ENCODE results near the gene KIF13A. TPM values are rescaled to one million over a fixed set of nuclear protein-coding genes. Genes with fewer than 3 reads are reported as not detected.
"Not testable (repeated sequence)": the region's sequence is repeated elsewhere in the genome, so short reads cannot be mapped to it uniquely, and the experiment has no call there.

KIF13A gene
- total RNA-seq, 2 donors from 2014 or later: 0.10 to 0.46 TPM

- Mint-ChIP-seq H3K27ac (no peak overlapping the region), H3K27me3 (ENCODE audit: low read depth) (peaks cover 10% of the 10 kb centered on the region), H3K36me3 (ENCODE audit: insufficient read depth in 2 of 2) (no peaks in the 10 kb centered on the region), H3K4me1 (ENCODE audit: low read depth) (no peaks in the 10 kb centered on the region), H3K4me3 (no peak overlapping the region), H3K9me3 (no peaks in the 10 kb centered on the region)
- no peak for ATAC-seq (replicated peaks in 1 of 2)
- DNase-seq: no peak
Measured at GRCh38 chr6:17754254-17754653, 233.2 kb downstream of the KIF13A start.

- H3K27me3 Mint-ChIP-seq (ENCODE audit: low read depth); H3K9me3 Mint-ChIP-seq; H3K4me3 Mint-ChIP-seq; H3K36me3 Mint-ChIP-seq (ENCODE audit: insufficient read depth in 2 of 2); H3K4me1 Mint-ChIP-seq (ENCODE audit: low read depth); H3K27ac Mint-ChIP-seq; DNase-seq; ATAC-seq (replicated peaks in 1 of 2): not testable (repeated sequence)
Measured at GRCh38 chr6:17745324-17745723, 242.1 kb downstream of the KIF13A start.

DNA sequence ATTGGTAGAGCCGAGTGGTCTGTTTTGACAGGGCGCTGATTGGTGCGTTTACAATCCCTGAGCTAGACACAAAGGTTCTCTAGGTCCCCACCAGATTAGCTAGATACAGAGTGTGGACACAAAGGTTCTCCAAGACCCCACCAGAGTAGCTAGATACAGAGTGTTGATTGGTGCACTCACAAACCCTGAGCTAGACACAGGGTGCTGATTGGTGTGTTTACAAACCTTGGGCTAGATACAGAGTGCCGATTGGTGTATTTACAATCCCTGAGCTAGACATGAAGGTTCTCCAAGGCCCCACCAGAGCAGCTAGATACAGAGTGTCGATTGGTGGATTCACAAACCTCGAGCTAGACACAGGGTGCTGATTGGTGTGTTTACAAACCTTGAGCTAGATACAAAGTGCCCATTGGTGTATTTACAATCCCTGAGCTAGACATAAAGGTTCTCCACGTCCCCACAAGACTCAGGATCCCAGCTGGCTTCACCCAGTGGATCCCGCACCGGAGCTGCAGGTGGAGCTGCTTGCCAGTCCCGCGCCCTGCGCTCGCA, 242.6 kb downstream of the KIF13A start:
- H3K36me3 Mint-ChIP-seq (ENCODE audit: insufficient read depth in 2 of 2); ATAC-seq (replicated peaks in 1 of 2); H3K27ac Mint-ChIP-seq; H3K4me3 Mint-ChIP-seq; H3K9me3 Mint-ChIP-seq; H3K4me1 Mint-ChIP-seq (ENCODE audit: low read depth); H3K27me3 Mint-ChIP-seq (ENCODE audit: low read depth); DNase-seq: not testable (repeated sequence)

DNA sequence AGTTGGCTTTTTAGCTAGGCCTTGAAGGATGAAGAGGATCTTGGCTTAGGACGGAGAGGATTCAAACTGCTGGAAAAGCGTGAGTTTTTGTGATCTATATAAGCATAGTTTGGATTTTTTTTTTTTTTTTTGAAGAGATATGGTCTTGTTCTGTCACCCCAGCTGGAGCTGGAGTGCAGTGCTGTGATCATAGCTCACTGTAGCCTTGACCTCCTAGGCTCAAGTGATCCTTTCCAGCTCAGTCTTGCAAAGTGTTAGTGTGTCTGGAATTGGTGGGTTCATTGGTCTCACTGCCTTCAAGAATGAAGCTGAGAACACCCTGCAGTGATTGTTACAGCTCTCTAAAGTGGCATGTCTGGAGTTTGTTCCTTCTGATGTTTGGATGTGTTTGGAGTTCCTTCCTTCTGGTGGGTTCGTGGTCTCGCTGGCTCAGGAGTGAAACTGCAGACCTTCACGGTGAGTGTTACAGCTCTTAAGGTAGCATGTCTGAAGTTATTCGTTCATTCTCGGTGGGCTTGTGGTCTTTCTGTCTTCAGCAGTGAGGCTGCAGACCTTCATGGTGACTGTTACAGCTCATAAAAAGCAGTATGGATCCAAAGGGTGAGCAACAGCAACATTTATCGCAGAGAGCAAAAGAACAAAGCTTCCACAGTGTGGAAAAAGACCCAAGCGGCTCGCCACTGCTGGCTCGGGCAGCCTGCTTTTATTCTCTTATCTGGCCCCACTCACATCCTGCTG, 243.2 kb downstream of the KIF13A start:
- Mint-ChIP-seq H3K4me1 (ENCODE audit: low read depth) (no peaks in the 10 kb centered on the region), H3K27me3 (ENCODE audit: low read depth) (no peaks in the 10 kb centered on the region), H3K9me3 (peaks cover 0 to 2% of the 10 kb centered on the region in 2 donors), H3K36me3 (ENCODE audit: insufficient read depth in 2 of 2) (peaks cover 0 to 2% of the 10 kb centered on the region in 2 donors), H3K4me3 (no peak overlapping the region), H3K27ac (no peak overlapping the region)
- no peak for DNase-seq
- ATAC-seq (replicated peaks in 1 of 2): no peak

GRCh38 chr6:17741507-17741906, 245.9 kb downstream of the KIF13A start:
- Mint-ChIP-seq H3K36me3 (ENCODE audit: insufficient read depth in 2 of 2) (peaks cover 2 to 10% of the 10 kb centered on the region in 2 donors), H3K27ac (no peak overlapping the region), H3K9me3 (peaks cover 5 to 13% of the 10 kb centered on the region in 2 donors), H3K4me3 (no peak overlapping the region), H3K27me3 (ENCODE audit: low read depth) (no peaks in the 10 kb centered on the region), H3K4me1 (ENCODE audit: low read depth) (no peaks in the 10 kb centered on the region)
- ATAC-seq (replicated peaks in 1 of 2) (no peak), DNase-seq (no peak)

- no peak overlapping the region for H3K27ac Mint-ChIP-seq
- H3K36me3 Mint-ChIP-seq (ENCODE audit: insufficient read depth in 2 of 2): peaks cover 2 to 10% of the 10 kb centered on the region in 2 donors
- H3K27me3 Mint-ChIP-seq (ENCODE audit: low read depth): no peaks in the 10 kb centered on the region
- no peak overlapping the region for H3K4me3 Mint-ChIP-seq
- no peaks in the 10 kb centered on the region for H3K4me1 Mint-ChIP-seq (ENCODE audit: low read depth)
- peaks cover 5 to 13% of the 10 kb centered on the region in 2 donors for H3K9me3 Mint-ChIP-seq
- no peak for ATAC-seq (replicated peaks in 1 of 2)
- no peak for DNase-seq
Measured at GRCh38 chr6:17740559-17741220, 246.7 kb downstream of the KIF13A start.

DNA sequence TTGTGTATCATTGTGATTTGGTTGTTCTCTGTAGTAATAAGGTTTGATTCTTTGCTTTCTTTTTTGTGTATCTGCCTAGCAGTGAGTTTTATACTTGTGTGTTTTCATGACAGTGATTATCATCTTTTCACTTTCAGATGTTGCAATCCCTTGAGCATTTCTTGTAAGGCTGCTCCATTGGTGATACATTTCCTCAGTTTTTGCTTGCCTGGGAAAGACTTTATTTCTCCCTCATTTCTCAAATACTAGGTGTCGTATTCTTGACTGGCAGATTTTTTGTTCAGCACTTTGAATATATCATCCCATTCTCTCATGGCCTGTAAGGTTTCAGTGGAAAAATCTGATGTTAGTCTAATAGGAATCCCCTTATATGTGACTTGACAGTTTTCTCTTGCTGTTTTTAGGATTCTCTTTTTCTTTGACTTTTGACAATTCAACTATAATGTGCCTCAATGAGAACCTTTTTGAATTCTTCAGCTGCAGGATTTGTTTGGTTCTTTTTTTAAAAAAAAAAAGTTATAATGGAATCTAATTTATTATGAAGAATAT, 249.7 kb downstream of the KIF13A start:
- DNase-seq (no peak), ATAC-seq (replicated peaks in 1 of 2) (no peak)
- peaks cover 2 to 10% of the 10 kb centered on the region in 2 donors for H3K36me3 Mint-ChIP-seq (ENCODE audit: insufficient read depth in 2 of 2)
- no peak overlapping the region for H3K4me3 Mint-ChIP-seq
- H3K4me1 Mint-ChIP-seq (ENCODE audit: low read depth): no peaks in the 10 kb centered on the region
- peaks cover 5 to 13% of the 10 kb centered on the region in 2 donors for H3K9me3 Mint-ChIP-seq
- no peak overlapping the region for H3K27ac Mint-ChIP-seq
- no peaks in the 10 kb centered on the region for H3K27me3 Mint-ChIP-seq (ENCODE audit: low read depth)

DNA sequence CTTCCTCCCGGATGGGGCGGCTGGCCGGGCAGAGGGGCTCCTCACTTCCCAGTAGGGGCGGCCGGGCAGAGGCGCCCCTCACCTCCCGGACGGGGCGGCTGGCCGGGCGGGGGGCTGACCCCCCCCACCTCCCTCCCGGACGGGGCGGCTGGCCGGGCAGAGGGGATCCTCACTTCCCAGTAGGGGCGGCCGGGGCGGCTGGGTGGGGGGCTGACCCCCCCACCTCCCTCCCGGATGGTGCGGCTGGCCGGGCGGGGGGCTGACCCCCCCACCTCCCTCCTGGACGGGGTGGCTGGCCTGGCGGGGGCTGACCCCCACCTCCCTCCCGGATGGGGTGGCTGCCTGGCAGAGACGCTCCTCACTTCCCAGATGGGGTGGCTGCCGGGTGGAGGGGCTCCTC, 252.1 kb downstream of the KIF13A start:
- H3K36me3 Mint-ChIP-seq (ENCODE audit: insufficient read depth in 2 of 2): peaks cover 2 to 10% of the 10 kb centered on the region in 2 donors
- not testable (repeated sequence) for H3K4me1 Mint-ChIP-seq (ENCODE audit: low read depth); H3K27ac Mint-ChIP-seq; H3K4me3 Mint-ChIP-seq; ATAC-seq (replicated peaks in 1 of 2); DNase-seq; H3K27me3 Mint-ChIP-seq (ENCODE audit: low read depth)
- peaks cover 5 to 13% of the 10 kb centered on the region in 2 donors for H3K9me3 Mint-ChIP-seq

DNA sequence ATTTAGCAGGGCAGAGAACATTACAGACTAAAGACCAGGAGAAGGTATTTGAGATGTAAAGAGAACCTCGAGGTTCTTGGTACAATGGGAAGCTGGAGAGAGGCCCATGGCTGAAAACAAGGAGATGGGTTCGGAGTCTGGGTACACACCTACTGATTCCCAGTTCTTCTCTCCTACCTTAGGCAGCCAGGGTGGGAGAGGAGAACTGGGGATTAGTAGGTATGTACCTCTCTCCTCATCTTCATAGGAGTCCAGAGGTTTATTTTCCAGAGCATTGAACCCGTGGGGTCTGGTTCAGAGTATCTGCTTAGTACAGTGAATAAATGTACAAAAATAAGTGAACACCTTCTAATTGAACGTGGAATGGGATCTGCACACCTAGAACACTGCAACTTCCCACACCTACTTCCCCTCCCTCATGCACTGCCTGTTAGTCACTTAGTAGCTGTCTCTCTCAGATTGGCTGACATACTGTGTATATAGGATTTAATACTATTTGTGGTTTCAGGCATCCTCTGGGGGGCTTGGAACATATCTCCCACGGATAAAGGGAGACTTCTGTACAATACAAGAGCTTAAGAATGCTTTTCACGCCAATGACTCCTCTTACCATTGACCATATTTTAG, 257.2 kb downstream of the KIF13A start:
- peaks cover 0 to 2% of the 10 kb centered on the region in 2 donors for H3K9me3 Mint-ChIP-seq
- ATAC-seq (replicated peaks in 1 of 2) (no peak), DNase-seq (no peak)
- H3K27ac Mint-ChIP-seq: no peak overlapping the region
- no peaks in the 10 kb centered on the region for H3K36me3 Mint-ChIP-seq (ENCODE audit: insufficient read depth in 2 of 2)
- H3K27me3 Mint-ChIP-seq (ENCODE audit: low read depth): no peaks in the 10 kb centered on the region
- H3K4me3 Mint-ChIP-seq: no peak overlapping the region
- H3K4me1 Mint-ChIP-seq (ENCODE audit: low read depth): no peaks in the 10 kb centered on the region

DNA sequence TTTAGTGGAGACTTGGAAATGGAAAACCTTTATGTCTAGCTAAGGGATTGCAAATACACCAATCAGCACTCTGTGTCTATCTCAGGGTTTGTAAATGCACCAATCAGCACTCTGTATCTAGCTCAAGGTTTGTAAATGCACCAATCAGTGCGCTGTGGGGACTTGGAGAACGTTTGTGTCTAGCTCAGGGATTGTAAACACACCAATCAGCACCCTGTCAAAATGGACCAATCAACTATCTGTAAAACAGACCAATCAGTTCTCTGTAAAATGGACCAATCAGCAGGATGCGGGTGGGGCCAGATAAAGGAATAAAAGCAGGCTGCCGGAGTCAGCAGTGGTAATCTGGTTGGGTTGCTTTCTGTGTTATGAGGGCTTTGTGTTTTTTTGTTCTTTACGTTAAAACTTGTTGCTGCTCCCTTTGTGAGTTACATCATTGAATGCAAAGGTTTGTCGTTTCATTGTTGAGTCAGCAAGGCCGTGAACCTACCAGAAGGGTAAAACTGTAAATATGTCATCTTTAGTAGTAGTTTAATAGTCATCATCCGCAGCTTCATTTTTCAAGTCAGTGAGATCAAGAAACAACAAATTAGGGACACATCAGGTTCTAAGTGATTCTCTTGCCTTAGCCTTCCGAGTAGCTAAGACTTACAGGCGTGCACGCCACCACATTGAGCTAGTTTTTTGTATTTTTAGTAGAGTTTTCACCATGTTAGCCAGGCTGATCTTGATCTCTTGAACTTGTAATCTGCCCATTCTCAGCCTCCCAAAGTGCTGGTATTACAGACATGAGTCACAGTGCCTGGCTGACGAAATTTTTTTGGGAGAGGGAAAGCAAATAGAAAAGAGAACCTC, 258.0 kb downstream of the KIF13A start:
- ATAC-seq (replicated peaks in 1 of 2) (no peak), DNase-seq (no peak)
- Mint-ChIP-seq H3K36me3 (ENCODE audit: insufficient read depth in 2 of 2) (no peaks in the 10 kb centered on the region), H3K4me1 (ENCODE audit: low read depth) (no peaks in the 10 kb centered on the region), H3K27me3 (ENCODE audit: low read depth) (no peaks in the 10 kb centered on the region), H3K27ac (no peak overlapping the region), H3K9me3 (peaks cover 0 to 2% of the 10 kb centered on the region in 2 donors), H3K4me3 (no peak overlapping the region)

- H3K27me3 Mint-ChIP-seq (ENCODE audit: low read depth): no peaks in the 10 kb centered on the region
- DNase-seq (no peak), ATAC-seq (replicated peaks in 1 of 2) (no peak)
- H3K36me3 Mint-ChIP-seq (ENCODE audit: insufficient read depth in 2 of 2): no peaks in the 10 kb centered on the region
- H3K4me1 Mint-ChIP-seq (ENCODE audit: low read depth): no peaks in the 10 kb centered on the region
- H3K27ac Mint-ChIP-seq: no peak overlapping the region
- peaks cover 0 to 2% of the 10 kb centered on the region in 2 donors for H3K9me3 Mint-ChIP-seq
- no peak overlapping the region for H3K4me3 Mint-ChIP-seq
Measured at GRCh38 chr6:17728551-17729222, 258.7 kb downstream of the KIF13A start.

GRCh38 chr6:17725083-17725482, 262.4 kb downstream of the KIF13A start:
- H3K4me1 Mint-ChIP-seq (ENCODE audit: low read depth): no peaks in the 10 kb centered on the region
- no peaks in the 10 kb centered on the region for H3K36me3 Mint-ChIP-seq (ENCODE audit: insufficient read depth in 2 of 2)
- no peak overlapping the region for H3K27ac Mint-ChIP-seq
- no peak for DNase-seq
- peaks cover 0 to 2% of the 10 kb centered on the region in 2 donors for H3K9me3 Mint-ChIP-seq
- no peak for ATAC-seq (replicated peaks in 1 of 2)
- H3K4me3 Mint-ChIP-seq: no peak overlapping the region
- no peaks in the 10 kb centered on the region for H3K27me3 Mint-ChIP-seq (ENCODE audit: low read depth)
